Measurements from ENCODE around the gene TRAPPC3L. TPM values are rescaled to one million over a fixed set of nuclear protein-coding genes. Genes with fewer than 3 reads are reported as not detected.
A peak's percentile ranks its signal among the peaks of the same experiment; 100 is the strongest.

Gene TRAPPC3L
- total and polyA plus RNA-seq, 9 of the 15 experiments (the other 6 are each of a cell fraction or from before 2014, with no cell fraction given), result not detected

DNA sequence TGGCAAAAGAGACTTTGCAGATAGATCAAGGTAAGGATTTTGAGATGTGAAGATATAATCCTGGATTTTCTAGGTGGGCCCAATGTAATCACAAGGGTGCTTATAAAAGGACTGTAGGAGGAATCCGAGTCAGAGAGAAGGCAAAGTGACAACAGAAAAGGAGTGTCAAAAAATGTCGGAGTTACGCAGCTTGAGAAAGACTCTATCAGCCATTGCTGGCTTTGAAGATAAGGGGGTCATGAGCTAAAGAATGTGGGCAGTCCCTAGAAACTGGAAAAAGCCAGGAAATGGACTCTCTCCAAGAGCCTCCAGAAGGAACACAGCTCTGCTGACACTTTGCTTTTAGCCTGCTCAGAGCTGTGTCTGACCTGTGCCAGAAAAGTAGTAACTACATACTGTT, 17.1 kb upstream of the TRAPPC3L start (continued):
- TF ChIP-seq, protein P1, sequence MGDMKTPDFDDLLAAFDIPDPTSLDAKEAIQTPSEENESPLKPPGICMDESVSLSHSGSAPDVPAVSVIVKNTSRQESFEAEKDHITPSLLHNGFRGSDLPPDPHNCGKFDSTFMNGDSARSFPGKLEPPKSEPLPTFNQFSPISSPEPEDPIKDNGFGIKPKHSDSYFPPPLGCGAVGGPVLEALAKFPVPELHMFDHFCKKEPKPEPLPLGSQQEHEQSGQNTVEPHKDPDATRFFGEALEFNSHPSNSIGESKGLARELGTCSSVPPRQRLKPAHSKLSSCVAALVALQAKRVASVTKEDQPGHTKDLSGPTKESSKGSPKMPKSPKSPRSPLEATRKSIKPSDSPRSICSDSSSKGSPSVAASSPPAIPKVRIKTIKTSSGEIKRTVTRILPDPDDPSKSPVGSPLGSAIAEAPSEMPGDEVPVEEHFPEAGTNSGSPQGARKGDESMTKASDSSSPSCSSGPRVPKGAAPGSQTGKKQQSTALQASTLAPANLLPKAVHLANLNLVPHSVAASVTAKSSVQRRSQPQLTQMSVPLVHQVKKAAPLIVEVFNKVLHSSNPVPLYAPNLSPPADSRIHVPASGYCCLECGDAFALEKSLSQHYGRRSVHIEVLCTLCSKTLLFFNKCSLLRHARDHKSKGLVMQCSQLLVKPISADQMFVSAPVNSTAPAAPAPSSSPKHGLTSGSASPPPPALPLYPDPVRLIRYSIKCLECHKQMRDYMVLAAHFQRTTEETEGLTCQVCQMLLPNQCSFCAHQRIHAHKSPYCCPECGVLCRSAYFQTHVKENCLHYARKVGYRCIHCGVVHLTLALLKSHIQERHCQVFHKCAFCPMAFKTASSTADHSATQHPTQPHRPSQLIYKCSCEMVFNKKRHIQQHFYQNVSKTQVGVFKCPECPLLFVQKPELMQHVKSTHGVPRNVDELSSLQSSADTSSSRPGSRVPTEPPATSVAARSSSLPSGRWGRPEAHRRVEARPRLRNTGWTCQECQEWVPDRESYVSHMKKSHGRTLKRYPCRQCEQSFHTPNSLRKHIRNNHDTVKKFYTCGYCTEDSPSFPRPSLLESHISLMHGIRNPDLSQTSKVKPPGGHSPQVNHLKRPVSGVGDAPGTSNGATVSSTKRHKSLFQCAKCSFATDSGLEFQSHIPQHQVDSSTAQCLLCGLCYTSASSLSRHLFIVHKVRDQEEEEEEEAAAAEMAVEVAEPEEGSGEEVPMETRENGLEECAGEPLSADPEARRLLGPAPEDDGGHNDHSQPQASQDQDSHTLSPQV (IDR thresholded peaks at IDR 0.05), result peak; percentile 64; the same call in 1 of the 2 replicates
- peak in 1 of 3 experiments; percentile 77 for TF ChIP-seq YY1 (IDR thresholded peaks at IDR 0.05; ENCODE audit: borderline replicate concordance in 1 of 3, control insufficient read depth in 1 of 3, extremely low read depth in 1 of 3, insufficient read depth in 3 of 3, insufficient read length in 1 of 3, insufficient replicate concordance in 2 of 3, low read depth in 1 of 3, low read length in 2 of 3)
- no peak for TF ChIP-seq SIRT6 (IDR thresholded peaks at IDR 0.05; ENCODE audit: low read depth, low read length)
- no peak for TF ChIP-seq TBL1XR1 (IDR thresholded peaks at IDR 0.05; ENCODE audit: low read length in 2 of 2)
- no peak for TF ChIP-seq ZNF668 (CRISPR knock-in tag; IDR thresholded peaks at IDR 0.05)
- TF ChIP-seq ZNF212 (CRISPR knock-in tag; IDR thresholded peaks at IDR 0.05), result no peak
- 0 out of 4 replicates have a peak, but pooled peaks have one; percentile 17 to 50 for TF ChIP-seq TRIM24 (IDR thresholded peaks at IDR 0.05)
- no peak for TF ChIP-seq MAFF (IDR thresholded peaks at IDR 0.05; ENCODE audit: low read length)
- peak; percentile 66 for TF ChIP-seq MTA2 (IDR thresholded peaks at IDR 0.05; ENCODE audit: low read depth)
- TF ChIP-seq, protein P2, sequence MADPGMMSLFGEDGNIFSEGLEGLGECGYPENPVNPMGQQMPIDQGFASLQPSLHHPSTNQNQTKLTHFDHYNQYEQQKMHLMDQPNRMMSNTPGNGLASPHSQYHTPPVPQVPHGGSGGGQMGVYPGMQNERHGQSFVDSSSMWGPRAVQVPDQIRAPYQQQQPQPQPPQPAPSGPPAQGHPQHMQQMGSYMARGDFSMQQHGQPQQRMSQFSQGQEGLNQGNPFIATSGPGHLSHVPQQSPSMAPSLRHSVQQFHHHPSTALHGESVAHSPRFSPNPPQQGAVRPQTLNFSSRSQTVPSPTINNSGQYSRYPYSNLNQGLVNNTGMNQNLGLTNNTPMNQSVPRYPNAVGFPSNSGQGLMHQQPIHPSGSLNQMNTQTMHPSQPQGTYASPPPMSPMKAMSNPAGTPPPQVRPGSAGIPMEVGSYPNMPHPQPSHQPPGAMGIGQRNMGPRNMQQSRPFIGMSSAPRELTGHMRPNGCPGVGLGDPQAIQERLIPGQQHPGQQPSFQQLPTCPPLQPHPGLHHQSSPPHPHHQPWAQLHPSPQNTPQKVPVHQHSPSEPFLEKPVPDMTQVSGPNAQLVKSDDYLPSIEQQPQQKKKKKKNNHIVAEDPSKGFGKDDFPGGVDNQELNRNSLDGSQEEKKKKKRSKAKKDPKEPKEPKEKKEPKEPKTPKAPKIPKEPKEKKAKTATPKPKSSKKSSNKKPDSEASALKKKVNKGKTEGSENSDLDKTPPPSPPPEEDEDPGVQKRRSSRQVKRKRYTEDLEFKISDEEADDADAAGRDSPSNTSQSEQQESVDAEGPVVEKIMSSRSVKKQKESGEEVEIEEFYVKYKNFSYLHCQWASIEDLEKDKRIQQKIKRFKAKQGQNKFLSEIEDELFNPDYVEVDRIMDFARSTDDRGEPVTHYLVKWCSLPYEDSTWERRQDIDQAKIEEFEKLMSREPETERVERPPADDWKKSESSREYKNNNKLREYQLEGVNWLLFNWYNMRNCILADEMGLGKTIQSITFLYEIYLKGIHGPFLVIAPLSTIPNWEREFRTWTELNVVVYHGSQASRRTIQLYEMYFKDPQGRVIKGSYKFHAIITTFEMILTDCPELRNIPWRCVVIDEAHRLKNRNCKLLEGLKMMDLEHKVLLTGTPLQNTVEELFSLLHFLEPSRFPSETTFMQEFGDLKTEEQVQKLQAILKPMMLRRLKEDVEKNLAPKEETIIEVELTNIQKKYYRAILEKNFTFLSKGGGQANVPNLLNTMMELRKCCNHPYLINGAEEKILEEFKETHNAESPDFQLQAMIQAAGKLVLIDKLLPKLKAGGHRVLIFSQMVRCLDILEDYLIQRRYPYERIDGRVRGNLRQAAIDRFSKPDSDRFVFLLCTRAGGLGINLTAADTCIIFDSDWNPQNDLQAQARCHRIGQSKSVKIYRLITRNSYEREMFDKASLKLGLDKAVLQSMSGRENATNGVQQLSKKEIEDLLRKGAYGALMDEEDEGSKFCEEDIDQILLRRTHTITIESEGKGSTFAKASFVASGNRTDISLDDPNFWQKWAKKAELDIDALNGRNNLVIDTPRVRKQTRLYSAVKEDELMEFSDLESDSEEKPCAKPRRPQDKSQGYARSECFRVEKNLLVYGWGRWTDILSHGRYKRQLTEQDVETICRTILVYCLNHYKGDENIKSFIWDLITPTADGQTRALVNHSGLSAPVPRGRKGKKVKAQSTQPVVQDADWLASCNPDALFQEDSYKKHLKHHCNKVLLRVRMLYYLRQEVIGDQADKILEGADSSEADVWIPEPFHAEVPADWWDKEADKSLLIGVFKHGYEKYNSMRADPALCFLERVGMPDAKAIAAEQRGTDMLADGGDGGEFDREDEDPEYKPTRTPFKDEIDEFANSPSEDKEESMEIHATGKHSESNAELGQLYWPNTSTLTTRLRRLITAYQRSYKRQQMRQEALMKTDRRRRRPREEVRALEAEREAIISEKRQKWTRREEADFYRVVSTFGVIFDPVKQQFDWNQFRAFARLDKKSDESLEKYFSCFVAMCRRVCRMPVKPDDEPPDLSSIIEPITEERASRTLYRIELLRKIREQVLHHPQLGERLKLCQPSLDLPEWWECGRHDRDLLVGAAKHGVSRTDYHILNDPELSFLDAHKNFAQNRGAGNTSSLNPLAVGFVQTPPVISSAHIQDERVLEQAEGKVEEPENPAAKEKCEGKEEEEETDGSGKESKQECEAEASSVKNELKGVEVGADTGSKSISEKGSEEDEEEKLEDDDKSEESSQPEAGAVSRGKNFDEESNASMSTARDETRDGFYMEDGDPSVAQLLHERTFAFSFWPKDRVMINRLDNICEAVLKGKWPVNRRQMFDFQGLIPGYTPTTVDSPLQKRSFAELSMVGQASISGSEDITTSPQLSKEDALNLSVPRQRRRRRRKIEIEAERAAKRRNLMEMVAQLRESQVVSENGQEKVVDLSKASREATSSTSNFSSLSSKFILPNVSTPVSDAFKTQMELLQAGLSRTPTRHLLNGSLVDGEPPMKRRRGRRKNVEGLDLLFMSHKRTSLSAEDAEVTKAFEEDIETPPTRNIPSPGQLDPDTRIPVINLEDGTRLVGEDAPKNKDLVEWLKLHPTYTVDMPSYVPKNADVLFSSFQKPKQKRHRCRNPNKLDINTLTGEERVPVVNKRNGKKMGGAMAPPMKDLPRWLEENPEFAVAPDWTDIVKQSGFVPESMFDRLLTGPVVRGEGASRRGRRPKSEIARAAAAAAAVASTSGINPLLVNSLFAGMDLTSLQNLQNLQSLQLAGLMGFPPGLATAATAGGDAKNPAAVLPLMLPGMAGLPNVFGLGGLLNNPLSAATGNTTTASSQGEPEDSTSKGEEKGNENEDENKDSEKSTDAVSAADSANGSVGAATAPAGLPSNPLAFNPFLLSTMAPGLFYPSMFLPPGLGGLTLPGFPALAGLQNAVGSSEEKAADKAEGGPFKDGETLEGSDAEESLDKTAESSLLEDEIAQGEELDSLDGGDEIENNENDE (IDR thresholded peaks at IDR 0.05; ENCODE audit: low read depth, low read length), result no peak
- TF ChIP-seq XRCC3 (IDR thresholded peaks at IDR 0.05), result no peak
- TF ChIP-seq PHB (CRISPR knock-in tag; IDR thresholded peaks at IDR 0.05), result no peak
- TF ChIP-seq BRCA1 (IDR thresholded peaks at IDR 0.05), result no peak
- no peak for TF ChIP-seq BRCA1 (CRISPR knock-in tag; IDR thresholded peaks at IDR 0.05)
